Measurements from ENCODE around the gene GAS2L3. TPM values are rescaled to one million over a fixed set of nuclear protein-coding genes. Genes with fewer than 3 reads are reported as not detected.
"Not testable (repeated sequence)": the region's sequence is repeated elsewhere in the genome, so short reads cannot be mapped to it uniquely, and the experiment has no call there.

Gene GAS2L3
- total RNA-seq, 1 experiment from 2014 or later, result 55.7 TPM

DNA sequence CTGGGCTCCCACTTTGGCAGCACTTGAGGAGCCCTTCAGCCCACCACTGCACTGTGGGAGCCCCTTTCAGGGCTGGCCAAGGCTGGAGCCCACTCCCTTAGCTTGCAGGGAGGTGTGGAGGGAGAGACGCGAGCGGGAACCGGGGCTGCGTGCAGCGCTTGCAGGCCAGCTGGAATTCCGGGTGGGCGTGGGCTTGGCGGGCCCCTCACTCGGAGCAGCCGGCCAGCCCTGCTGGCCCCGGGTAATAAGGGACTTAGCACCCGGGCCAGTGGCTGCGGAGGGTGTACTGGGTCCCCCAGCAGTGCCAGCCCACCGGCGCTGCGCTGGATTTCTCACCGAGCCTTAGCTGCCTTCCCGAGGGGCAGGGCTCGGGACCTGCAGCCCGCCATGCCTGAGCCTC lies 14.2 kb upstream of the GAS2L3 start:
- H3K27me3 ChIP-seq (replicated peaks); H3K4me3 ChIP-seq; H3K36me3 ChIP-seq; H3K9me3 ChIP-seq (replicated peaks); H3K4me1 ChIP-seq (replicated peaks); DNase-seq (ENCODE audit: low read depth in 1 of 2, low spot score in 2 of 2); H3K27ac ChIP-seq: not testable (repeated sequence)

DNA sequence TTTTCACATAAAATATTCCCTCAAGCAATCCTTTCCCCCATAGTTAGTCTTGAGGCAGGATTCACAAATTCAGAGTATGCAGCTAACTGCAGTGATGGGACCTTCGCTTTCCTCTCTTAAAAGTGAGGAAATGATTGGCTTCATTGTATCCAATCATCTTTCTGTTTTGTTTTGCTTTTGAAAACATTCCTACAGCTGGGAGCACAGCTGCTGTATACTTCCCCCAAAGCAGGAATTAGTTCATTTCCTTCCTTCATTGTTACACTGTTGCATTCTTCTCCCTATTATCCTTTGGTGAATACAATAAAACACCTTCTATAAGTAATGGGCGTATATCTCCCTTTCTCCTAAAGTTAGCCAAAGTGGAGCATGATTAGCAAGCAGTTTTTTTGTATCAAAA lies 9.4 kb upstream of the GAS2L3 start:
- Histone ChIP-seq H3K9me3 (replicated peaks) (no peaks in the 10 kb centered on the region), H3K36me3 (no peaks in the 10 kb centered on the region), H3K27ac (no peak overlapping the region), H3K4me1 (replicated peaks) (no peaks in the 10 kb centered on the region), H3K27me3 (replicated peaks) (peaks cover 3% of the 10 kb centered on the region; the same call in 1 of the 2 replicates), H3K4me3 (no peak overlapping the region)
- no peak for DNase-seq (ENCODE audit: low read depth in 1 of 2, low spot score in 2 of 2)

DNA sequence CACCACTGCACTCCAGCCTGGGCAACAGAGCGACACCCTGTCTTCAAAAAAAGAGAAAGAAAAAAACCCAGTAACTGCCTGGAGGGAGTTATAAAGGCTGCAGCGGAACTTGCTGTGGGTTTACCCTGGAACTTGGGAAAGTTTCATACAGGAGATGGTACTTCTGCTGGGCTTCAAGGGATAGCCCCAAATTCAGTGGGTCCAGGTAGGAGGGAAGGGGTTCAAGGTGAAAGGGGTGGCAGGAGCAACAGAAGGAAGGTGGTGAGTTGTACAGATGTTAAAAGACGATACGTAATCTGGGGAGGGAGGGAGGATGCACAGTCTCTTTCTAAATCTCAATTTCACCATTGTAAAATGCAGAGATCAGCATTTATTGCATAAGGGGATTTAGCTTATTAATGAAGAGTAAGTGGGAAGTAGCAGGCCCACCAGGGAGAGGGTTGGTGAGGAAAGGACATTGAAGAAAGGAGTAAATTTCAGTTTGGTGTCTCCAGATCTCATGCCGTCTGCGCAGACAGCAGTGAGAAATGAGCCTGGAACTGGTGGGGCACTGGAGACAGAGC lies 8.5 kb upstream of the GAS2L3 start:
- H3K4me1 ChIP-seq (replicated peaks), result no peaks in the 10 kb centered on the region
- H3K27ac ChIP-seq, result no peak overlapping the region
- H3K27me3 ChIP-seq (replicated peaks), result peaks cover 7% of the 10 kb centered on the region; the same call in 1 of the 2 replicates
- no peak for DNase-seq (ENCODE audit: low read depth in 1 of 2, low spot score in 2 of 2)
- H3K4me3 ChIP-seq, result no peak overlapping the region
- H3K9me3 ChIP-seq (replicated peaks), result no peaks in the 10 kb centered on the region
- H3K36me3 ChIP-seq, result no peaks in the 10 kb centered on the region

DNA sequence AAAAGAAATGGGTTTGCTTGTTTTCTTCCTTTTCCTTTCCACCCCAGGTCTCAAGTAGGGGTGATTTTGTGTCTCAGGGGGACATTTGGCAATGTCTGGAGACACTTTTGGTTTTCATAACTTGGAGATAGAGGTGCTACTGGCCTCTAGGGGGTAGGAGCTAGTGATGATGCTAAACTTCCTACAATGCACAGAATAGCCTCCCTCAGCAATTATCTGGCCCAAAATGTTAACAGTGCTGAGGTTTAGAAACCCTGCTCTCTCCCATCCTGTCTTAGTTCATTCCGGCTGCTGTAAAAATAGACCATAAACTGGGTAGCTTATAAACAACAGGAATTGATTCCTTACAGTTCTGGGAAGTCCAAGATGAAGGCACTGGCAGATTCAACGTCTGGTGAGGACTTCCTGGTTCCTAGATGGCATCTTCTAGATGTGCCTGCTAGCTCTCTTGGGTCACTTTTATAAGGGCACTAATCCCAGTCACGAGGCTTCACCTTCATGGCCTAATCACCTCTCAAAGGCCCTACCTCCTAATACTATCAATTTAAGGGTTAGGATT lies 7.4 kb upstream of the GAS2L3 start:
- no peaks in the 10 kb centered on the region for H3K4me1 ChIP-seq (replicated peaks)
- H3K27me3 ChIP-seq (replicated peaks), result peaks cover 7% of the 10 kb centered on the region; the same call in 1 of the 2 replicates
- no peak overlapping the region for H3K27ac ChIP-seq
- H3K4me3 ChIP-seq, result no peak overlapping the region
- no peak for DNase-seq (ENCODE audit: low read depth in 1 of 2, low spot score in 2 of 2)
- H3K36me3 ChIP-seq, result no peaks in the 10 kb centered on the region
- no peaks in the 10 kb centered on the region for H3K9me3 ChIP-seq (replicated peaks)

DNA sequence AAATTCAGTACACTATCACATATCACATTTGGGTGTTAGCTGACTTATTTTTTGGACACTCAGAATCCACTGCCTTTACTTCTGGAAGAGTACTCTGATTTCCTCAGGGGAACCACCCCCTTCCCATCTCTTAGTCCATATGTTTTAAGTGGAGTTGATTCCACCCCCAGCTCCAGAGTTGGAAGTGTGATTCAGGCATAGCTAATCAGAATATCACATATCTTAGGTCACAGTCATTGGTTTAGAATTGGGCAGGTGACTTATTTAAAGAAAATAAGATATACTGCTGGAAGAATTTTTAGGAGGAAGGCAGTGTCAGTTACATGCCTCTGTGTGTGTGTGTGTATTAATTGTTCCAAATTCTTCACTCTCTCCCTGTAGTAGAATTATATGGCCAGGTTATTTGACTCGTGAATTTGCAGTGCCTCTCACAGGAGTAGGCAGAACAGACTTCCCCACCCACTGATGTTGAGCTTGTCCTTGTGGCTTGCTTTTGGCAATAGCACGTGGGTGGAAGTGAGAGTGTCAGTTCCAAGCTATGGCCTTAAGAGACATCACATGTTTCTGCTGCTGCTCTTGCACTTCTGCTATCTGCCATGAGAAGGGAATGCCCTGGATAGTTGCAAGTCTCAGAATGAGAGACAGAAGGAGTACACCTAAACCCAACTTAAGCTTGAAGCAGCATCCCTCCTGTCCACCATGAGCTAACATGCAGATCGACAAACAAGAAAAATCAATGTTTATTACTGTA lies 6.4 kb upstream of the GAS2L3 start:
- DNase-seq (ENCODE audit: low read depth in 1 of 2, low spot score in 2 of 2), result no peak
- peaks cover 7% of the 10 kb centered on the region; the same call in 1 of the 2 replicates for H3K27me3 ChIP-seq (replicated peaks)
- no peak overlapping the region for H3K4me3 ChIP-seq
- no peaks in the 10 kb centered on the region for H3K4me1 ChIP-seq (replicated peaks)
- no peaks in the 10 kb centered on the region for H3K36me3 ChIP-seq
- no peak overlapping the region for H3K27ac ChIP-seq
- no peaks in the 10 kb centered on the region for H3K9me3 ChIP-seq (replicated peaks)

DNA sequence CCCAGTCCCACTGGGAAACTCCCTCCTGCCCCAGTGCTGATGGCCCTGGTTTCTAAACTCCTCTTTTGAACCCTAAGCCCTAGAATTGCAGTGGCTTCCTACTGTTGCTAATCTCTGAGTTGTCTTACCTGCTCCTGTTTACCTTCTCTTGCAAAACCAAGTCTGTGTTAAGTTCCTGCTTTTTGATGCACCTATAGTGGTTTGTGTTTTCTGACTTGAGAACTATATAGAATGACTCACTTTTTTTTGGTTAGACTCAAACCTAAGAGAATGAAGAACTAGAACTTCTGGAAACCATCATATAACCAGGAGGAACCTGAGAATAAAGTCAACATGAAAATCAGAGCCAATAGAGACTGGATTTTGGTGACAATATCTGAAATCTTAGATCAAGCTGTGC lies 5.5 kb upstream of the GAS2L3 start:
- no peaks in the 10 kb centered on the region for H3K36me3 ChIP-seq
- H3K27ac ChIP-seq, result no peak overlapping the region
- no peak overlapping the region for H3K4me3 ChIP-seq
- H3K9me3 ChIP-seq (replicated peaks), result no peaks in the 10 kb centered on the region
- H3K27me3 ChIP-seq (replicated peaks), result peaks cover 7% of the 10 kb centered on the region; the same call in 1 of the 2 replicates
- no peak for DNase-seq (ENCODE audit: low read depth in 1 of 2, low spot score in 2 of 2)
- peaks cover 1% of the 10 kb centered on the region for H3K4me1 ChIP-seq (replicated peaks)

DNA sequence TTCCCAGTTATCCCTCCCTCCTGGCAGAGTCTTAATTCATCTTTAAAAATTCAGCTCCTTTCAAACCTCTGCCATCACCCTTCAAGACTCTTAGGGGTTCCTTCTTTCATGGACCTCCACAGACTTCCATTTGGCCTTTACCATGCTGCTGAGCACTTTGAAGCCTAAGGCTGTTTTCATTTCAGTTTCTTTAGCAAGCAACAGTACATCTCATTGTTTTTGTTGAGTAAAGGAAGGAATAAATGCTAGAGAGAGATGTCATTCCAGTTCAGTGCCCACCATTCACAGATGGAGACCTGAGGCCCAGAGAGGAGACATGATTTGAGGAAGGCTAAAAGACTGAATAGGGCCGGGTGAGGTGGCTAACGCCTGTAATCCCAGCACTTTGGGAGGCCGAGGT lies 1.3 kb upstream of the GAS2L3 start:
- Histone ChIP-seq H3K27ac (no peak overlapping the region), H3K36me3 (peaks cover 4% of the 10 kb centered on the region; the same call in 1 of the 2 replicates), H3K4me1 (replicated peaks) (peaks cover 21% of the 10 kb centered on the region), H3K27me3 (replicated peaks) (peaks cover 7% of the 10 kb centered on the region; the same call in 1 of the 2 replicates), H3K9me3 (replicated peaks) (no peaks in the 10 kb centered on the region), H3K4me3 (no peak overlapping the region)
- no peak for DNase-seq (ENCODE audit: low read depth in 1 of 2, low spot score in 2 of 2)

DNA sequence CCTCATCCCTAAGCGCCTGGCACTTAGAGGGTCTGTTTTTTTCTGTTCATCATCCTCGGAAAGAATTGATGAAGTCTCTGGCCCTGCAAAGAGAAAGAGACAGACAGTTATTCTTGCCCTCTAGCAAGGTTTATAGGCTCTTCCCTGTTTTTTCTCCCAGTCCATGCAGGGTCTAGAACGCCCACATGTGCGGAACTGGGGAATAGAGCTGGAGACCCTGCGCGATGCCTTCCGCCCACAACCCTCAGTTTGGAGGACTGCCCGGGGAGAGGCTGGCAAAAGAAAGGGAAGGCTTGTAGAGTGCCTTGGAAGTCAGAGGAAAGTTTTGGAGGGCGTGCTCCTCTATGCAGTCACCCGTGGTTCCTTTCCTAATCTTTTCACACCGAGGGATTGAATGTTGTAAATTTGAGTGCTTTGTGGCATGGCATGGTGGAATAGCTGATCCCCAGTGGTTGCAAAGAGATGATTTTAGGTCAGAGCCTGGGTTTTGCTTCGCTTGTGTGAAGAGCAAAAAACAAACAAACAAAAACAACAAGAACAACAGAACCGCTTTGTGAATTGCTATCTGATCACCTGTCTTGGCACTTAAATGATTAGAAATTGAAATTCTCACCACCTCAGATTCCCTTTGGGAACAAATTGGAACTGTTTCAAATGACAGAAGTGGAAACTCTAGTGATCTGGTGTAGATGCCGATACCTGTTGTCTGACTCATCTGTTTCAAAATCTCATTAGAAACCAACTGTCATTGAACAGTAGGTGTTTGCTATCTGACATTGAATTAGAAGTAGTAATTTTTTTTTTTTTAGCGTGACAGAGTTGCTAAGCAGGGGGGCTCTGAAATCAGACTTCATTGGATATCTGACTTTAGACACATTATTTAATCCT lies 947 bp downstream of the GAS2L3 start:
- Histone ChIP-seq H3K4me1 (replicated peaks) (peaks cover 21% of the 10 kb centered on the region), H3K36me3 (peaks cover 10% of the 10 kb centered on the region), H3K27me3 (replicated peaks) (no peaks in the 10 kb centered on the region), H3K27ac (peak overlapping the region; percentile 89), H3K9me3 (replicated peaks) (no peaks in the 10 kb centered on the region; the same call in 1 of the 2 replicates), H3K4me3 (peak overlapping the region; percentile 81)
- DNase-seq (ENCODE audit: low read depth in 1 of 2, low spot score in 2 of 2), result no peak

DNA sequence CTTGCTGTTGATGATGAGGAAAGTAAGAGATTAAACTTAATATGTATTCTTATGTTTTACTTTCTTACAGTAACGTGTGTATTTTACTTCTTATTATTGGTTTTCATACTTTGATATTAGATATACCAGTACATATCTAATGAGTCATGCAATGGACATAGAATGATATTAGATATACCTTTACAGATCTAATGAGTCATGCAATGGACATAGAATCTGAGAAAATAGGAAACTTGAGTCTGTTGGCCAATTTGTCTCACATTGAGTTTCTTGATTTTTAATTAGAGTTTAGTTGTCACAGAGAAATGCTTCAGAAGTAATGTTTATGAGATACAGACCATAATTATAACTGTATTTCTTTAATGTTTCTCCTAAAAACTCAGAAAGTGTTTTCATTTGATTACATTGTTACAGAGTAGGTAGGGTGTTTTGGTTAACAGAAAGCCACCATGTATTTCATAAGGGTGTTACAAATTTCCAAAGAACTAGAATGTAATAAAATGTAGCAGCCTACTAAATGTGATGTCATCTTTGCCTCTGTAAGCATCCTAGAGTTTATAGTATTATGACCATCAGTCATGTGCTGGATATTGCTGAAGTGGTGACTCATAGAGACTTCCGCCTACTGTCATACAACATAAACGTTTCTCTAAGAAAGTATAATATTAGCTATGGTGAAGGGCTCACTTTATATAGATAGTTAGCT lies 3.0 kb downstream of the GAS2L3 start:
- Histone ChIP-seq H3K27ac (peak overlapping the region; percentile 29), H3K36me3 (peaks cover 10% of the 10 kb centered on the region), H3K27me3 (replicated peaks) (no peaks in the 10 kb centered on the region), H3K9me3 (replicated peaks) (no peaks in the 10 kb centered on the region; the same call in 1 of the 2 replicates), H3K4me1 (replicated peaks) (peaks cover 21% of the 10 kb centered on the region), H3K4me3 (no peak overlapping the region)
- DNase-seq (ENCODE audit: low read depth in 1 of 2, low spot score in 2 of 2), result peak in 1 of 2 experiments; percentile 40

DNA sequence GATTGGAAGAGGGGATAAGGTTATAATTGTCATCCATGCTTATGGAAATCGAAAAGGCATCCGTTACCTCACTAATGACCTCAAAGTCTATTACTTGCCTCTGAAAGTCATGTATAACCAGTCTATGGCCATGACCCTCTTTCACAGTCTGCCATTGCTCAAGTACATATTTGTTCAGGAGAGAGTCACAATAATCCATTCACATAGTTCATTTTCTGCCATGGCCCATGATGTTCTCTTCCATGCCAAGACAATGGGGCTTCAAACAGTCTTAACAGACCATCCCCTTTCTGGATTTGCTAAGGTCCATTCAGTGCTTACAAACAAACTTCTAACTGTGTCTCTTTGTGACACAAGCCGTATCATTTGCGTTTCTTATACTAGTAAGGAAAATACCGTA lies 5.4 kb downstream of the GAS2L3 start:
- Histone ChIP-seq H3K36me3 (peaks cover 11% of the 10 kb centered on the region), H3K27ac (no peak overlapping the region), H3K4me1 (replicated peaks) (peaks cover 16% of the 10 kb centered on the region), H3K27me3 (replicated peaks) (no peaks in the 10 kb centered on the region), H3K9me3 (replicated peaks) (peaks cover 6% of the 10 kb centered on the region; the same call in 1 of the 2 replicates), H3K4me3 (no peak overlapping the region)
- DNase-seq (ENCODE audit: low read depth in 1 of 2, low spot score in 2 of 2), result no peak

DNA sequence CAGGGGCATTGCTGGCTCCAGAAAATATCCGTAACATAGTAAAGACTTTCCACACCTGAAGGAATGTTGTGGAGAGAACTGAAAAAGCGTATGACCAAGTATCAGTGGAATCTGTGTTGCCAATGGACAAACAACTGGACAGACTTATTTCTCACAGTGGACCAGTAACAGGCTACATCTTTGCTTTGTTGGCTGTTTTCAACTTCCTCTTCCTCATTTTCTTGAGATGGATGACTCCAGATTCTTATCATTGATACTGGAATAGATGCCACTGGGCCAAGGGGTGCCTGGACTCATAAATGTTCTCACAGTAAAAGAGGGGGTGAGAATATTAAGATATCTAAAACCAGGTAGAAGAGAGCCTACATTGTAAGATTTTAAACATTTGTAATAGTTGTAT lies 6.4 kb downstream of the GAS2L3 start:
- Histone ChIP-seq H3K36me3 (peaks cover 14% of the 10 kb centered on the region), H3K4me1 (replicated peaks) (peaks cover 13% of the 10 kb centered on the region), H3K9me3 (replicated peaks) (peaks cover 6% of the 10 kb centered on the region; the same call in 1 of the 2 replicates), H3K27ac (no peak overlapping the region), H3K4me3 (no peak overlapping the region), H3K27me3 (replicated peaks) (no peaks in the 10 kb centered on the region)
- DNase-seq (ENCODE audit: low read depth in 1 of 2, low spot score in 2 of 2), result no peak

DNA sequence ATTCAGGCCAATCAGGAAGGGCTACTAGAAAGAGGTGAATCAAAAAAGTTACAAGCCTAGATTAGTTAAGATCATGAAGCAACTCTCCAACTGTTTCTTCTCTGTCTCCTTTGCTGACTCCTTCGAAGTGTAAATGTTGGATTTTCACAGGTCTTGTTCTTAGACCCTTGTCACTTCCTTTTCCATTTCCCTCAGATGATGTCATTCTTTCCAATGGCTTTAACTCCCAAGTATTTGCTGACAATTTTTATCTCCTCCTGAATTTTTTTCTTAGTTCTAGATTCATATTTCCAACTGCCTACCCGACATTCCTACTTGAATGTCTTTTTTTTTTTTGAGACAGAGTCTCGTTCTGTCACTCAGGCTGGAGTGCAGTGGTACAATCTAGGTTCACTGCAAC lies 10.8 kb downstream of the GAS2L3 start:
- no peak for DNase-seq (ENCODE audit: low read depth in 1 of 2, low spot score in 2 of 2)
- H3K27ac ChIP-seq, result no peak overlapping the region
- peaks cover 14% of the 10 kb centered on the region; the same call in 1 of the 2 replicates for H3K36me3 ChIP-seq
- no peak overlapping the region for H3K4me3 ChIP-seq
- peaks cover 6% of the 10 kb centered on the region for H3K9me3 ChIP-seq (replicated peaks)
- no peaks in the 10 kb centered on the region for H3K4me1 ChIP-seq (replicated peaks)
- H3K27me3 ChIP-seq (replicated peaks), result no peaks in the 10 kb centered on the region

DNA sequence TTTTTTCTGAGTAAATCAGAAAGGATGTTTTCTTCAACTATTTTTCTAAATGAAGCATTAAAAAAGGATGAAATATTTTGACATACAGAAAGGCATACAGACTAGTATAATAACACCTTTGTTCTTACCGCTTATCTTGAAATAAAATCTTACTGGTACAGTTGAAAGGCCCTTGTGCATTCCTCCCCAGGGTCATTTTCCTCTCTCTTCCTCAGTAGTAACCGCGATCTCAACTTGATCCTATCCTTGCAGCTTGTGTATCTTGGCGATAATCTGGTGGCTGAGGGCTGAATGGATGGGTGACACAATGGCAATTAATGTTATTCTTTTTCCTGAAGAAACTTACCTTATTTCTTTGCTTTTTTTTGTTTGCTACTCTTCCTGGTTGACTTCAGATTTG lies 18.5 kb downstream of the GAS2L3 start:
- H3K27ac ChIP-seq, result no peak overlapping the region
- no peaks in the 10 kb centered on the region for H3K27me3 ChIP-seq (replicated peaks)
- H3K9me3 ChIP-seq (replicated peaks), result no peaks in the 10 kb centered on the region; the same call in 1 of the 2 replicates
- DNase-seq (ENCODE audit: low read depth in 1 of 2, low spot score in 2 of 2), result no peak
- H3K4me3 ChIP-seq, result no peak overlapping the region
- H3K36me3 ChIP-seq, result 0 out of 2 replicates have a peak, but pooled peaks cover 3% of the 10 kb centered on the region
- H3K4me1 ChIP-seq (replicated peaks), result peaks cover 5% of the 10 kb centered on the region; the same call in 1 of the 2 replicates

All from SJSA1 (cell line).